DOHH2 (cell line): Measurements from ENCODE around the gene FPR3.

Source experiments
- EZH2phosphoT487 ChIP-seq: fragments of 200-600 bp; sonication (generic); IDR thresholded peaks from 2 replicates; pipeline ENCODE4 v1.6.1; 2017; ENCODE audit warnings: borderline replicate concordance, mild to moderate bottlenecking, antibody characterized with exemption, low read length, moderate library complexity, mixed read lengths
- TF ChIP-seq, protein P1 (sequence below): fragments of 200-600 bp; sonication (generic); IDR thresholded peaks from one replicate; pipeline ENCODE4 v1.5.1; 2014; ENCODE audit warnings: antibody characterized with exemption, mild to moderate bottlenecking, low read depth, low read length; ENCODE audit not compliant: poor library complexity, severe bottlenecking

DNA sequence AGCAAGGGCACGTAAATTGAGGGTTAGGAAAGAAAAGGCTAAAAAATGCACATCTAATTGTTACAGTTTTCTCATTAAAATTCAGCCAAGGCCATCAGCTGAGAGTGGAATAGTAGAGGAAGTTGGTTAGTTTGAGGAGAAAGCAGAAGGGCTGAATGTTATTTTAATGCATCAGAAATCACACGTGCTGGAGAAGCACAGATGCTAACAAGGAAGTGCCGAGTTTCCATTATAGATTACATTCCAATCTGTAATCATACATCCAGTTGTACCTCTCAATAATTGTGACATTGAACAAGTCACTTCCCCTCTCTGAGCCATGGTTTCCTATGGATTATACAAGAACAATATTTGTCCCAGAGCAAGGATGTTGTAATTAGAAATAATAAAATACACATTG is 25.1 kb downstream of the FPR3 start:
- TF ChIP-seq, protein P1, sequence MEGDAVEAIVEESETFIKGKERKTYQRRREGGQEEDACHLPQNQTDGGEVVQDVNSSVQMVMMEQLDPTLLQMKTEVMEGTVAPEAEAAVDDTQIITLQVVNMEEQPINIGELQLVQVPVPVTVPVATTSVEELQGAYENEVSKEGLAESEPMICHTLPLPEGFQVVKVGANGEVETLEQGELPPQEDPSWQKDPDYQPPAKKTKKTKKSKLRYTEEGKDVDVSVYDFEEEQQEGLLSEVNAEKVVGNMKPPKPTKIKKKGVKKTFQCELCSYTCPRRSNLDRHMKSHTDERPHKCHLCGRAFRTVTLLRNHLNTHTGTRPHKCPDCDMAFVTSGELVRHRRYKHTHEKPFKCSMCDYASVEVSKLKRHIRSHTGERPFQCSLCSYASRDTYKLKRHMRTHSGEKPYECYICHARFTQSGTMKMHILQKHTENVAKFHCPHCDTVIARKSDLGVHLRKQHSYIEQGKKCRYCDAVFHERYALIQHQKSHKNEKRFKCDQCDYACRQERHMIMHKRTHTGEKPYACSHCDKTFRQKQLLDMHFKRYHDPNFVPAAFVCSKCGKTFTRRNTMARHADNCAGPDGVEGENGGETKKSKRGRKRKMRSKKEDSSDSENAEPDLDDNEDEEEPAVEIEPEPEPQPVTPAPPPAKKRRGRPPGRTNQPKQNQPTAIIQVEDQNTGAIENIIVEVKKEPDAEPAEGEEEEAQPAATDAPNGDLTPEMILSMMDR = no peak
- TF ChIP-seq EZH2phosphoT487 = no peak
